ENCODE data around the gene PEAK1.

GRCh38 chr15:77097248-77097721 is 322.6 kb downstream of the PEAK1 start:
- TF ChIP-seq CTCF (optimal IDR thresholded peaks at IDR 0.05 in 1 of 3, IDR thresholded peaks at IDR 0.05 in 1 of 3, conservative IDR thresholded peaks at IDR 0.05 in 1 of 3; ENCODE audit: extremely low read depth in 1 of 3, insufficient read depth in 2 of 3, low read length in 3 of 3) (no peak), EZH2 (IDR thresholded peaks at IDR 0.05; ENCODE audit: low read length) (no peak)

Measured in keratinocyte (primary cell).